SK-N-SH (cell line): ENCODE results near the gene TNFRSF11A. TPM values are rescaled to one million over a fixed set of nuclear protein-coding genes. Genes with fewer than 3 reads are reported as not detected.

ENCODE experiments used
- CTCF ChIA-PET: fragments of 300-600, 350-600 bp; formaldehyde crosslinking; extraction: SDS; loops from one replicate; lab custom pipeline; 2021; lab: Yijun Ruan, JAX
- POLR2A ChIA-PET: fragments of 350-600 bp; sonication (Branson Sonifier 250); formaldehyde crosslinking; extraction: SDS; loops from one replicate; lab custom pipeline; 2020; ENCODE audit warnings: antibody characterized with exemption, inconsistent platforms; lab: Yijun Ruan, JAX
- DNase-seq: peaks from one replicate; pipeline ENCODE4 v3.0.0; 2012
- H2AFZ ChIP-seq: fragments of 200-600 bp; sonication (generic); 2 replicates; pipeline ENCODE4 v1.8.1; 2016; ENCODE audit warnings: antibody characterized with exemption, mild to moderate bottlenecking, low read depth
- H3F3A ChIP-seq: fragments of 200-600 bp; sonication (generic); replicated peaks from 2 replicates; pipeline ENCODE3; 2016; ENCODE audit warnings: antibody characterized with exemption, mild to moderate bottlenecking; ENCODE audit not compliant: insufficient read depth
- H3K27ac ChIP-seq, 2 experiments: fragments of 200-500 bp in 1 of 2; fragments of 200-600 bp in 1 of 2; sonication (Bioruptor generic) in 1 of 2; sonication (generic), shearing (Covaris generic) in 1 of 2; 2 replicates each; pipeline versions ENCODE4 v1.5.1 to v1.6.1; 2014 to 2016; ENCODE audit warnings: low read depth in 2 of 2, inconsistent platforms in 1 of 2, low read length in 1 of 2, mild to moderate bottlenecking in 1 of 2, mixed read lengths in 1 of 2
- H3K27me3 ChIP-seq: fragments of 200-600 bp; sonication (generic), shearing (Covaris generic); 2 replicates; pipeline ENCODE4 v1.6.1; 2016; ENCODE audit warnings: mixed run types; ENCODE audit not compliant: insufficient read depth
- H3K36me3 ChIP-seq, 2 experiments: fragments of 200-500 bp in 1 of 2; fragments of 200-600 bp in 1 of 2; sonication (Bioruptor generic) in 1 of 2; sonication (generic) in 1 of 2; replicated peaks in 1 of 2; 2 replicates each; pipeline versions ENCODE3 to v1.5.1; 2014 to 2016; ENCODE audit warnings: low read length in 1 of 2, mild to moderate bottlenecking in 1 of 2; ENCODE audit not compliant: insufficient read depth in 2 of 2, control insufficient read depth in 1 of 2
- H3K4me1 ChIP-seq, 2 experiments: fragments of 200-500 bp in 1 of 2; fragments of 200-600 bp in 1 of 2; sonication (Bioruptor generic) in 1 of 2; sonication (generic), shearing (Covaris generic) in 1 of 2; 2 replicates each; pipeline versions ENCODE4 v1.5.1 to v1.6.1; 2014 to 2016; ENCODE audit warnings: low read depth in 1 of 2, low read length in 1 of 2, mixed run types in 1 of 2; ENCODE audit not compliant: insufficient read depth in 2 of 2, control insufficient read depth in 1 of 2
- H3K4me2 ChIP-seq: fragments of 200-600 bp; sonication (generic), shearing (Covaris generic); 2 replicates; pipeline ENCODE4 v1.6.1; 2017; ENCODE audit warnings: mixed run types
- H3K4me3 ChIP-seq, 2 experiments: fragments of 200-500 bp in 1 of 2; fragments of 200-600 bp in 1 of 2; sonication (Bioruptor generic) in 1 of 2; sonication (generic), shearing (Covaris generic) in 1 of 2; 2 replicates each; pipeline versions ENCODE4 v1.5.1 to v1.8.1; 2014 to 2016; ENCODE audit warnings: low read depth in 2 of 2, inconsistent platforms in 1 of 2, low read length in 1 of 2, mild to moderate bottlenecking in 1 of 2, mixed read lengths in 1 of 2, moderate library complexity in 1 of 2
- H3K79me2 ChIP-seq: fragments of 200-600 bp; sonication (generic); 2 replicates; pipeline ENCODE4 v1.8.1; 2017; ENCODE audit warnings: mild to moderate bottlenecking; ENCODE audit not compliant: insufficient read depth
- H3K9ac ChIP-seq: fragments of 200-600 bp; sonication (generic); 2 replicates; pipeline ENCODE4 v1.6.1; 2017; ENCODE audit warnings: mixed run types
- H3K9me2 ChIP-seq: fragments of 200-600 bp; sonication (generic); 2 replicates; pipeline ENCODE4 v1.6.1; 2017; ENCODE audit warnings: mixed run types
- H3K9me3 ChIP-seq: fragments of 200-600 bp; sonication (generic); 2 replicates; pipeline ENCODE4 v1.6.1; 2017; ENCODE audit warnings: mixed run types, mild to moderate bottlenecking, moderate library complexity
- H4K20me1 ChIP-seq: fragments of 200-600 bp; sonication (generic); 2 replicates; pipeline ENCODE4 v1.6.1; 2017; ENCODE audit warnings: mild to moderate bottlenecking, mixed run types; ENCODE audit not compliant: insufficient read depth
- ELF1 ChIP-seq: IDR thresholded peaks from 2 replicates; pipeline ENCODE4 v1.4.0; 2012
- EZH2phosphoT487 ChIP-seq: fragments of 200-600 bp; sonication (generic); IDR thresholded peaks from 2 replicates; pipeline ENCODE4 v1.6.1; 2017; ENCODE audit warnings: low read depth, mixed run types, mild to moderate bottlenecking, antibody characterized with exemption, moderate library complexity, borderline replicate concordance
- FOXJ3 ChIP-seq: sonication (generic); formaldehyde crosslinking; IDR thresholded peaks from 2 replicates; pipeline ENCODE4 v1.5.1; 2020; ENCODE audit warnings: mild to moderate bottlenecking, missing genetic modification reagents
- GABPA ChIP-seq: IDR thresholded peaks from 2 replicates; pipeline ENCODE4 v1.4.0; 2012; ENCODE audit warnings: low read depth, mild to moderate bottlenecking
- GATA2 ChIP-seq: sonication (generic); formaldehyde crosslinking; IDR thresholded peaks from 2 replicates; pipeline ENCODE4 v1.5.0; 2020; ENCODE audit warnings: mild to moderate bottlenecking, missing genetic modification reagents
- MXI1 ChIP-seq: IDR thresholded peaks from 2 replicates; pipeline ENCODE4 v1.6.1; 2012; ENCODE audit warnings: mild to moderate bottlenecking, low read depth, low read length, improper control_type of control experiment
- RAD21 ChIP-seq: IDR thresholded peaks from 2 replicates; pipeline ENCODE4 v1.6.1; 2012; ENCODE audit warnings: mild to moderate bottlenecking, low read length
- RFX5 ChIP-seq: IDR thresholded peaks from 2 replicates; pipeline ENCODE4 v1.6.1; 2012; ENCODE audit warnings: mild to moderate bottlenecking, improper control_type of control experiment, low read length
- SMC3 ChIP-seq: IDR thresholded peaks from 2 replicates; pipeline ENCODE4 v1.6.1; 2012; ENCODE audit warnings: low read depth, low read length, improper control_type of control experiment
- TEAD4 ChIP-seq: IDR thresholded peaks from 2 replicates; pipeline ENCODE4 v1.4.0; 2012; ENCODE audit warnings: mild to moderate bottlenecking, borderline replicate concordance; ENCODE audit not compliant: insufficient read depth
- WGBS: methylation state at CpG from one replicate; pipeline ENCODE4 v1.1.6; 2017; ENCODE audit warnings: low lambda C conversion rate; 5-methylcytosine and 5-hydroxymethylcytosine counted together
- polyA plus RNA-seq, 3 experiments: library from polyadenylated mRNA; depleted of rRNA; stranded (reverse); fragments of >200 nt; gene quantifications; 2 replicates each; pipeline ENCODE4 v1.2.3, GENCODE V29; 2012

Gene TNFRSF11A
- polyA plus RNA-seq, 1 of the 3 experiments (the other 2 are of a cell fraction): 5.1 TPM

DNA sequence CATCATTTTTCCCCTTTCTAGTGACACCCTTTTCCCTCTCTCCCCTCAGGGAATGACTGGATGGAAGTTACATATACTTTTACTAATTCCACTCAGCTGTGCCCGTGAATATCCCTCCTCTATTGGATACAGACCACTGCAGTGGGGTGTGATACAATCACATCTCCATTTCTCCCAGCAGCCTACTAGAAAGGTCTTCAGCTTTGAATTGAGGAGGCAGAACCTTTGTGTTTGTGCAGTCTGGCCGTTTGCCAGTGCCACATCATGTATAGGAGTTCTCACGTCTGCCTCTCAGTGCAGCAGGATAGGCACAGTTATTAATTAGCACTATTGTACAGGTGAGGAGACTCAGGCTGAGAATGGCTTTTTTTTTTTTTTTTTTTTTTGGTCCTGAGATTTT lies 16.4 kb downstream of the TNFRSF11A start:
- Histone ChIP-seq H3K4me3 (no peak overlapping the region), H4K20me1 (no peaks in the 10 kb centered on the region), H3K4me2 (no peak overlapping the region), H3K9me3 (no peaks in the 10 kb centered on the region), H3K79me2 (no peaks in the 10 kb centered on the region), H3K27me3 (no peaks in the 10 kb centered on the region), H3K36me3 (no peaks in the 10 kb centered on the region), H3K9me2 (no peaks in the 10 kb centered on the region), H3F3A (peaks cover 9% of the 10 kb centered on the region), H3K9ac (no peak overlapping the region), H3K27ac (no peak overlapping the region), H2AFZ (no peak overlapping the region), H3K4me1 (peaks cover 8 to 13% of the 10 kb centered on the region in 2 experiments)
- DNase-seq: peak; percentile 58
- ChIA-PET POLR2A (no interaction called here), CTCF (interaction anchor here (1.2 to 1.6 kb wide), 2 partner anchors 16 to 20 kb away, joined by 3 to 5 read pairs; partner anchors contain the start of gene TNFRSF11A)
- TF ChIP-seq GABPA (no peak), GATA2 (peak; percentile 55)
- WGBS: 62% methylated on average over 3 of the region's 3 CpGs

DNA sequence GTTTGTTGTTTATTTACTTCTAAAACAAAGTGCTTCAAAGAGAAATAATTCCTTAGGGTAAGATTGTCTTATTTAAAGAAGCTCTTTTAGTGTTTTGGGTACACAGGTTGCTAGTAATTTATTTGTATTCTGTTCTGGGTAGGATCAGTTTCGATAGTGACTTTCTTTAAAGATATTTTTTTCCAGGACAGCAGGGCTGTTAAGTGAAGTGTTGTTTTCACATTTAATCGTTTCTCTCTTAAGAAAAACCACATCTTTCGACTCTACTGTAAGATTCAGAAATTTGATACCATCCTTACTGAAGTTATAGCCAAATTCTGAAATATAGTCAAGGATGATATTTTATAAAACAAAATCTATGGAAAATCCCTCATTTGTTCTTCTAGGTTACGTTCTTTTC lies 17.8 kb downstream of the TNFRSF11A start:
- no peaks in the 10 kb centered on the region for H3K36me3 ChIP-seq
- ChIA-PET POLR2A (no interaction called here), CTCF (no interaction called here)
- no peaks in the 10 kb centered on the region for H3K79me2 ChIP-seq
- H3K27me3 ChIP-seq: no peaks in the 10 kb centered on the region
- no peak overlapping the region for H3K4me2 ChIP-seq
- no peaks in the 10 kb centered on the region for H3K9me3 ChIP-seq
- H3K9me2 ChIP-seq: no peaks in the 10 kb centered on the region
- no peak overlapping the region for H2AFZ ChIP-seq
- 96% methylated on average over 4 of the region's 4 CpGs for WGBS
- DNase-seq: no peak
- peaks cover 9% of the 10 kb centered on the region for H3F3A ChIP-seq
- no peaks in the 10 kb centered on the region for H4K20me1 ChIP-seq
- no peak overlapping the region for H3K27ac ChIP-seq
- peaks cover 8 to 13% of the 10 kb centered on the region in 2 experiments for H3K4me1 ChIP-seq
- TF ChIP-seq MXI1: no peak
- no peak overlapping the region for H3K4me3 ChIP-seq
- no peak overlapping the region for H3K9ac ChIP-seq

DNA sequence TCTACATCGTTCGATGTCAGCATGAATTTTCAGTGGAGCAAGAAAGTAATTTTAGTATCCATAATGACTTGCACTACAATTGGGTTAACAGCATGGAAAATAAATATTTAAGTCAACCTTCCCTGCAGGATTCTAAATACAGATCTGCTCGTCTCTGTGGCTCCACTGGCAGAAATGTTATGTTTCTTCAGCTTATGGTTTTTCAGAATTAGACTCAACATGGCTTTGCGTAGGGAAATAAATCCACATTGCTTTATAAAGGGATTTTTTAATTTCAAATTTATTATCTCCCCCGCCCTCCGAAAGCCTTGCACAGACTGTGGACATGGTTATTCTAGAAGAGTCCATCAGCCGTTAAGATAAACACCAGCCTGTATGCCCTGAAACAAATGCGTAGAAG lies 18.2 kb downstream of the TNFRSF11A start:
- no peaks in the 10 kb centered on the region for H3K36me3 ChIP-seq
- no peak overlapping the region for H3K4me3 ChIP-seq
- TF ChIP-seq SMC3 (no peak), GABPA (no peak), FOXJ3 (no peak)

DNA sequence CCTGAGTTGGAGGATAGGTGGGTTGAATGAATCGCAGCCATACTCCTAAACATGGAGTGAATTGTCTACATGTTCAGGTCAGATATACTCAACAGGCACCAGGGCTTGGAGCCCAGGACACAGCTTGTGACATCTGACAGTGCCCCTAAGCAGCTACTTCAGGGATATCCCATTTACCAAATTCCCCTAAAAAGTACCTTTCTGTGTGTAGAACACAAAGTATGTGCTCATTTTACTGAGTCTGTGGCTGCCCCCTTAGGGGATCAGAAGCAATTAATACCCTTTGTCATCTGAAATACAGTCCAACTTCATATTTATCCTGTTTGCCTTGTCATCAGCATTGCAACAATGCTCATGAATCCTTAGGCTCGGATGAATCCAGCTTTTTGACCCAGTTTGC lies 20.8 kb downstream of the TNFRSF11A start:
- TF ChIP-seq RAD21: no peak
- no peak for TF ChIP-seq ELF1
- TF ChIP-seq SMC3: no peak
- TF ChIP-seq TEAD4: no peak
- no peak for TF ChIP-seq EZH2phosphoT487
- TF ChIP-seq RFX5: no peak
- no peak for TF ChIP-seq GATA2
- DNase-seq: no peak
- Histone ChIP-seq H3K27ac (no peak overlapping the region), H4K20me1 (no peaks in the 10 kb centered on the region), H3F3A (no peaks in the 10 kb centered on the region), H3K36me3 (no peaks in the 10 kb centered on the region), H3K4me3 (no peak overlapping the region), H3K79me2 (no peaks in the 10 kb centered on the region), H3K9ac (no peak overlapping the region), H3K9me2 (no peaks in the 10 kb centered on the region), H3K4me2 (no peak overlapping the region), H3K4me1 (peaks cover 0 to 8% of the 10 kb centered on the region in 2 experiments; a peak in 2 of 4 replicates), H2AFZ (no peak overlapping the region), H3K9me3 (no peaks in the 10 kb centered on the region), H3K27me3 (no peaks in the 10 kb centered on the region)
- ChIA-PET POLR2A (no interaction called here), CTCF (no interaction called here)
- WGBS: 91% methylated on average over 2 of the region's 2 CpGs

More for the DNA sequence above, 18.2 kb downstream of the TNFRSF11A start:
- Histone ChIP-seq H3K27me3 (no peaks in the 10 kb centered on the region), H3K9me2 (no peaks in the 10 kb centered on the region), H3K79me2 (no peaks in the 10 kb centered on the region), H3K9ac (no peak overlapping the region), H3K27ac (no peak overlapping the region), H4K20me1 (no peaks in the 10 kb centered on the region), H3K9me3 (no peaks in the 10 kb centered on the region), H3K4me1 (peaks cover 8 to 13% of the 10 kb centered on the region in 2 experiments), H2AFZ (no peak overlapping the region), H3K4me2 (no peak overlapping the region), H3F3A (peaks cover 9% of the 10 kb centered on the region)
- CTCF ChIA-PET: no interaction called here
- DNase-seq: no peak
- POLR2A ChIA-PET: no interaction called here
- 96% methylated on average over 8 of the region's 8 CpGs for WGBS
